Esophagus squamous epithelium (tissue), 5 donors: Measurements from ENCODE around the gene RNF10. TPM values are rescaled to one million over a fixed set of nuclear protein-coding genes. Genes with fewer than 3 reads are reported as not detected.

Experiments used
- DNase-seq: peaks from one replicate; lab custom pipeline; 2025; lab: John Stamatoyannopoulos, UW
- H3K27ac ChIP-seq, 4 donors: fragments of 200-600 bp; sonication (generic); one replicate each; pipeline ENCODE4 v1.5.1; 2016 to 2019; ENCODE audit warnings: mild to moderate bottlenecking in 1 of 4
- H3K27me3 ChIP-seq, 4 donors: fragments of 200-600 bp; sonication (generic); 1 replicate in 3 of 4; 2 replicates in 1 of 4; pipeline versions ENCODE4 v1.5.1 to v1.6.0; 2017 to 2021; ENCODE audit warnings: antibody characterized with exemption in 1 of 4
- H3K36me3 ChIP-seq, 3 donors: fragments of 200-600 bp; sonication (generic); one replicate each; pipeline ENCODE4 v1.5.1; 2016 to 2019
- H3K4me1 ChIP-seq, 3 donors: fragments of 200-600 bp; sonication (generic); one replicate each; pipeline ENCODE4 v1.5.1; 2017 to 2019
- H3K4me3 ChIP-seq, 4 donors: fragments of 200-600 bp; sonication (generic); 1 replicate in 3 of 4; 2 replicates in 1 of 4; pipeline ENCODE4 v1.5.1; 2016 to 2019; ENCODE audit warnings: mild to moderate bottlenecking in 2 of 4, moderate library complexity in 1 of 4
- H3K9me3 ChIP-seq, 3 donors: fragments of 200-600 bp; sonication (generic); one replicate each; pipeline ENCODE4 v1.5.1; 2016 to 2019
- POLR2A ChIP-seq, 4 donors: fragments of 450-650 bp; IDR thresholded peaks; one replicate each; pipeline ENCODE4 v1.6.1; 2017; ENCODE audit warnings: antibody characterized with exemption in 4 of 4, mild to moderate bottlenecking in 4 of 4, moderate library complexity in 3 of 4
- WGBS, 2 donors: methylation state at CpG; one replicate each; pipeline ENCODE4 v1.1.5; 2018; 5-methylcytosine and 5-hydroxymethylcytosine counted together
- intact Hi-C: fragments of 100-400 bp; cut with DNase I; formaldehyde crosslinking; loops from one replicate; pipeline ENCODE4 v1.15.0; 2022
- small RNA-seq, 4 donors: library from RNA; depleted of rRNA; stranded (forward); fragments of <200 nt; gene quantifications; one replicate each; pipeline ENCODE3, GENCODE V24; 2016
- total RNA-seq, 4 donors: library from RNA; depleted of rRNA; stranded (reverse); fragments of >200 nt; gene quantifications; one replicate each; pipeline ENCODE4 v1.1.0, GENCODE V29; 2016
- TF ChIP-seq, protein P1 (sequence below), 6 experiments: fragments of 450-650 bp in 4 of 6; fragments of 200-600 bp in 2 of 6; sonication (generic) in 2 of 6; IDR thresholded peaks; one replicate each; pipeline ENCODE4 v1.5.1; 2016 to 2019; ENCODE audit warnings: antibody characterized with exemption in 6 of 6, mild to moderate bottlenecking in 4 of 6, moderate library complexity in 4 of 6
- donor health status: DM: yes; HTN: yes; CAD: no.

Gene RNF10
- total RNA-seq, 4 donors from 2014 or later, result 93.9 to 163 (median 120) TPM

DNA sequence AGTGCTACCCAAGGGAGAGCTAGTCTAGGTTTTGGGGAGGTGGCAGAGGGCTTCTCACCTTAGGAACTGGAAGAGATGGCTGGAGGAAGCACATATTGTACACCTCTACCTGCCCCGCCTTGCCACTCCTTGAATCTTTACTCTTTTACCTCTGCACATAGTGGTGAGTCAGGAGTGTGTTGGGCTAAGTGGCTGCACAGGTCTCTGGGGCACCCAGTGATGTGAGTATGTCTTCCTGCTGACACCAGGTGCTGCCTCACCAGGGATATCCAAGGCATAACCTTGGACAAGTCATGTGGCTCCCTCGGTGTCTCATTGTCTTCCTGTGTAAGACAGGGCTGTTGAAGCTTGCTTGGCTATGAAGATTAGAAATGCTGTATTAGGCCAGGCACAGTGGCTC, 86.5 kb downstream of the RNF10 start:
- peaks cover 0 to 40% (median 0%) of the 10 kb centered on the region in 4 donors for H3K27me3 ChIP-seq
- DNase-seq, result no peak
- H3K27ac ChIP-seq, result peak overlapping the region in 1 of 4 donors; percentile 11
- 50 to 71% methylated on average over 1 of the region's 2 CpGs for WGBS, 2 donors
- no peaks in the 10 kb centered on the region for H3K36me3 ChIP-seq
- intact Hi-C loops, result no loop called here
- H3K4me1 ChIP-seq, result peaks cover 0 to 4% (median 0%) of the 10 kb centered on the region in 3 donors
- no peak overlapping the region for H3K4me3 ChIP-seq
- no peaks in the 10 kb centered on the region for H3K9me3 ChIP-seq
- TF ChIP-seq, protein P1, sequence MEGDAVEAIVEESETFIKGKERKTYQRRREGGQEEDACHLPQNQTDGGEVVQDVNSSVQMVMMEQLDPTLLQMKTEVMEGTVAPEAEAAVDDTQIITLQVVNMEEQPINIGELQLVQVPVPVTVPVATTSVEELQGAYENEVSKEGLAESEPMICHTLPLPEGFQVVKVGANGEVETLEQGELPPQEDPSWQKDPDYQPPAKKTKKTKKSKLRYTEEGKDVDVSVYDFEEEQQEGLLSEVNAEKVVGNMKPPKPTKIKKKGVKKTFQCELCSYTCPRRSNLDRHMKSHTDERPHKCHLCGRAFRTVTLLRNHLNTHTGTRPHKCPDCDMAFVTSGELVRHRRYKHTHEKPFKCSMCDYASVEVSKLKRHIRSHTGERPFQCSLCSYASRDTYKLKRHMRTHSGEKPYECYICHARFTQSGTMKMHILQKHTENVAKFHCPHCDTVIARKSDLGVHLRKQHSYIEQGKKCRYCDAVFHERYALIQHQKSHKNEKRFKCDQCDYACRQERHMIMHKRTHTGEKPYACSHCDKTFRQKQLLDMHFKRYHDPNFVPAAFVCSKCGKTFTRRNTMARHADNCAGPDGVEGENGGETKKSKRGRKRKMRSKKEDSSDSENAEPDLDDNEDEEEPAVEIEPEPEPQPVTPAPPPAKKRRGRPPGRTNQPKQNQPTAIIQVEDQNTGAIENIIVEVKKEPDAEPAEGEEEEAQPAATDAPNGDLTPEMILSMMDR (IDR thresholded peaks at IDR 0.05), result no peak
- TF ChIP-seq POLR2A (IDR thresholded peaks at IDR 0.05), result no peak

DNA sequence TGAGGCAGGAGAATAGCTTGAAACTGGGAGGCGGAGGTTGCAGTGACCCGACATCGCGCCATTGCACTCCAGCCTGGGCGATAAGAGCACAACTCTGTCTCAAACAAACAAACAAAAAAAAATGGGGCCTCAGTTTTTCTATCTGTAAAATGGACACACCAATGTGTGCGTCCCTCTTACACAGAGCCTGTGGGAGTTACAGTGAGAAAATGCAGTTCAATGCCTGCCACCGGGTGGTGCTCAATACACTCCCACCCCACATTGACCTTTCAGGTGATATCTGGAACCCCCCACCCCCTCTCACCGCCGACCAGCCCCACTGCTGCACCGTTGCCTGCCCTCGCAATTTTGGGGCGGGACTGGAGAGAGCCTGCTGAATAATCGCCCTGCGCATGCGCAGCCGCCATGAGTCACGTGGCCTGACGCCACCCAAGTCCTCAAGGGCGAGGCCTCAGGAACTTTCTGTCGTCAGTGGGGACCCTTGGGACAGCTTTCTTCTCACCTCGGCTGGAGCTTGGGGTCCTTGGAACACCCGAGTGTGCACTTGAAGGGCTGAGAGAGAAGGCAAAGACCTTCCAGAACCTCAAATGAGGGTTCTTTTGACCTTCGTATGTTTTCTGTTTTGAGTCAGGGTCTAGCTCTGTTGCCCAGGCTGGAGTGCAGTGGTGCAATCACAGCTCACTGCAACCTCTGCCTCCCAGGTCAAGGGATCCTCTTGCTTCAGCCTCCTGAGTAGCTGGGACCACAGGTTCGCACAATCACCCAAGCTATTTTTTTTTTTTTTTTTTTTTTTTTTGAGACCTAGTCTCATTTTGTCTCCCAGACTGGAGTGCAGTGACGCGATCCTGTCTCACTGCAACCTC, 91.6 kb downstream of the RNF10 start:
- H3K4me3 ChIP-seq, result no peak overlapping the region
- no peaks in the 10 kb centered on the region for H3K4me1 ChIP-seq
- H3K27ac ChIP-seq, result no peak overlapping the region
- no peaks in the 10 kb centered on the region for H3K36me3 ChIP-seq
- no peak for TF ChIP-seq POLR2A (IDR thresholded peaks at IDR 0.05)
- TF ChIP-seq, protein P1 (IDR thresholded peaks at IDR 0.05), result peak in 1 of 6 experiments; percentile 31
- intact Hi-C loops, result no loop called here
- DNase-seq, result no peak
- peaks cover 0 to 11% (median 0%) of the 10 kb centered on the region in 4 donors for H3K27me3 ChIP-seq
- no peaks in the 10 kb centered on the region for H3K9me3 ChIP-seq
- 75 to 86% methylated on average over 14 to 17 of the region's 26 CpGs for WGBS, 2 donors

Small RNAs within 50 kb of the gene (small RNA-seq; reads per million reads assigned to genes)
- 0 reads per million in 4 donors for gene RF00019

Other genes starting within 250 kb of the RNF10 start
- gene RNU4-2, start 242.5 kb upstream of the RNF10 start, total RNA-seq, result under 1 TPM in 3 of 4 donors, not detected in 1; under 0.01 TPM
- gene RNU4-1, start 241.1 kb upstream of the RNF10 start, total RNA-seq, result under 1 TPM in 3 of 4 donors, not detected in 1; under 0.01 TPM
- gene SIRT4, start 232.0 kb upstream of the RNF10 start, total RNA-seq, result 1 to 10 TPM in 1 of 4 donors, under 1 TPM in 1, not detected in 2; 0.70 to 5.0 TPM
- not detected for gene PLA2G1B, start 206.6 kb upstream of the RNF10 start, total RNA-seq
- gene MSI1, start 165.2 kb upstream of the RNF10 start, total RNA-seq, result under 1 TPM in 2 of 4 donors, not detected in 2; 0.09 to 0.19 TPM
- 100 to 1,000 TPM; 515 to 809 (median 685) TPM for gene COX6A1, start 96.2 kb upstream of the RNF10 start, total RNA-seq
- 10 to 100 TPM in 3 of 4 donors, 1 to 10 TPM in 1; 7.1 to 39.3 (median 23.3) TPM for gene TRIAP1, start 88.0 kb upstream of the RNF10 start, total RNA-seq
- 10 to 100 TPM in 3 of 4 donors, 1 to 10 TPM in 1; 8.1 to 19.8 (median 14.2) TPM for gene GATC, start 87.9 kb upstream of the RNF10 start, total RNA-seq
- gene SRSF9, start 64.6 kb upstream of the RNF10 start, total RNA-seq, result 100 to 1,000 TPM in 1 of 4 donors, 10 to 100 TPM in 3; 85.6 to 128 (median 93.2) TPM
- gene DYNLL1, start 38.2 kb upstream of the RNF10 start, total RNA-seq, result 100 to 1,000 TPM; 368 to 605 (median 490) TPM
- 10 to 100 TPM; 12.2 to 27.7 (median 20.3) TPM for gene COQ5, start 5.2 kb upstream of the RNF10 start, total RNA-seq
- gene POP5, start 47.0 kb downstream of the RNF10 start, total RNA-seq, result 10 to 100 TPM; 15.6 to 28.1 (median 22.6) TPM
- gene CABP1, start 106.3 kb downstream of the RNF10 start, total RNA-seq, result 1 to 10 TPM in 2 of 4 donors, under 1 TPM in 2; 0.19 to 2.4 (median 1.3) TPM
- 10 to 100 TPM; 20.7 to 48.9 (median 34.3) TPM for gene MLEC, start 152.8 kb downstream of the RNF10 start, total RNA-seq
- 10 to 100 TPM in 3 of 4 donors, 1 to 10 TPM in 1; 6.4 to 23.3 (median 12.4) TPM for gene UNC119B, start 176.1 kb downstream of the RNF10 start, total RNA-seq
- gene ACADS, start 191.5 kb downstream of the RNF10 start, total RNA-seq, result 10 to 100 TPM; 11.3 to 30.9 (median 19.6) TPM